GM12874 (cell line): Measurements from ENCODE around the gene MYH7B.

Experiments
- TF ChIP-seq, protein P1 (sequence below): IDR thresholded peaks from 2 replicates; pipeline ENCODE4 v1.5.1; 2011; ENCODE audit warnings: low read depth, mild to moderate bottlenecking, control low read depth, low read length, moderate library complexity; ENCODE audit not compliant: insufficient read depth

MYH7B gene

DNA sequence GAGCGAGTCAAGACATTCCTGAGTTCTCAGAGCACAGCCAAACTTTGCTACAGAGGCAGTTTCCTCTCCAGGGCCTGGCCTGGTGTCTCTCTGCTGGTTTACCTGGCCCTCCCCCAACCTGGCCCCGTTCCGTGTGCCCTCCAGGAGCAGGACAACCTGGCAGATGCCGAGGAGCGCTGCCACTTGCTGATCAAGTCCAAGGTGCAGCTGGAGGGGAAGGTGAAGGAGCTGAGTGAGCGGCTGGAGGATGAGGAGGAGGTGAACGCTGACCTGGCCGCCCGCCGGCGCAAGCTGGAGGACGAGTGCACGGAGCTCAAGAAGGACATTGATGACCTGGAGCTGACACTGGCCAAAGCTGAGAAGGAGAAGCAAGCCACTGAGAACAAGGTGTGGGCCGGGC is 39.5 kb downstream of the MYH7B start:
- TF ChIP-seq, protein P1, sequence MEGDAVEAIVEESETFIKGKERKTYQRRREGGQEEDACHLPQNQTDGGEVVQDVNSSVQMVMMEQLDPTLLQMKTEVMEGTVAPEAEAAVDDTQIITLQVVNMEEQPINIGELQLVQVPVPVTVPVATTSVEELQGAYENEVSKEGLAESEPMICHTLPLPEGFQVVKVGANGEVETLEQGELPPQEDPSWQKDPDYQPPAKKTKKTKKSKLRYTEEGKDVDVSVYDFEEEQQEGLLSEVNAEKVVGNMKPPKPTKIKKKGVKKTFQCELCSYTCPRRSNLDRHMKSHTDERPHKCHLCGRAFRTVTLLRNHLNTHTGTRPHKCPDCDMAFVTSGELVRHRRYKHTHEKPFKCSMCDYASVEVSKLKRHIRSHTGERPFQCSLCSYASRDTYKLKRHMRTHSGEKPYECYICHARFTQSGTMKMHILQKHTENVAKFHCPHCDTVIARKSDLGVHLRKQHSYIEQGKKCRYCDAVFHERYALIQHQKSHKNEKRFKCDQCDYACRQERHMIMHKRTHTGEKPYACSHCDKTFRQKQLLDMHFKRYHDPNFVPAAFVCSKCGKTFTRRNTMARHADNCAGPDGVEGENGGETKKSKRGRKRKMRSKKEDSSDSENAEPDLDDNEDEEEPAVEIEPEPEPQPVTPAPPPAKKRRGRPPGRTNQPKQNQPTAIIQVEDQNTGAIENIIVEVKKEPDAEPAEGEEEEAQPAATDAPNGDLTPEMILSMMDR, result no peak

DNA sequence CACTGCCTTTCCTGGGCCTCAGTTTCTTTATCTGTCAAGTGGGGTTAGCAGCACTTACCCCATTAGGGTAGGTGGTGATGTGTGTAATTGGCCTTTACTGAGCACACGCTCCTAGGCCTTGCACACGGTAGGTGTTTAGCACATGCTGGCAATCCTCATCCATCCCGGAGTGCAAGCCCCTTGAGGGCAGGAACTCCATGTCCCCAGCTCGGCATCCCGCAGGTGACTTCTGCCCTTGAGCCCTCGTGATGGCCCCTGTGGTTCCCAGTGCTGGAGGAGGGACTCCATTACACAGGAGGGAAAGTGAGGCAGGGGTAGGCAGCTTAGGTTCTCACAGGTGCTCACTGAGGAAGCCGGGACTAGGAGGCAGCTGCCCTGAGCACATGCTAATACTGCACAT is 40.0 kb downstream of the MYH7B start:
- TF ChIP-seq, protein P1, result no peak

DNA sequence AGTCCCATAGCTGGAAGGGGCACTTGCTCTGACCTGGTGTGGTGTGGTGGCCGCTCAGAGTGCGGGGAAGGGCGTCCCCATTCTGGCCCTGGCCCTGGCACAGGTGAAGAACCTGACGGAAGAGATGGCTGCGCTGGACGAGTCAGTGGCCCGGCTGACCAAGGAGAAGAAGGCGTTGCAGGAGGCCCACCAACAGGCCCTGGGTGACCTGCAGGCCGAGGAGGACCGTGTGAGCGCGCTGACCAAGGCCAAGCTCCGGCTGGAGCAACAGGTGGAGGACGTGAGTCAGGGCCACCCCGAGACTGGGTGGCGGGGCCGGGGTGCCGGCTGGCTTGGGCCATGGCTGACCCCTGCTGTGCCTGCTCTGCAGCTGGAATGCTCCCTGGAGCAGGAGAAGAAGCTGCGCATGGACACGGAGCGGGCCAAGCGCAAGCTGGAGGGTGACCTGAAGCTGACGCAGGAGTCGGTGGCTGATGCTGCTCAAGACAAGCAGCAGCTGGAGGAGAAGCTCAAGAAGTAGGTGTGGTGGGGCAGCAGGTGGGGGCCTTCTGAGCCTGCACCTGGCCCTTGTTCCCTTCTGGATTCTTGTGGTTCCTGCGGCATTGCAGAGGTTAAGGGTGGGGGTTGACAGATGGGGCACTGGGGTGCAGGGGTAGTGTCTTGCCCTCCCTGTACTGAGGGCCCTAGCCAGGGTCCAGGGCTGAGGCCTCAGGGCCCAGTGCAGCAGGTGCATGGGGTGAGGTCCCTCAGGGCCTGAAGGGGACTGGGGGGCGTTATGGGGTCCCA is 40.8 kb downstream of the MYH7B start:
- TF ChIP-seq, protein P1, result no peak

DNA sequence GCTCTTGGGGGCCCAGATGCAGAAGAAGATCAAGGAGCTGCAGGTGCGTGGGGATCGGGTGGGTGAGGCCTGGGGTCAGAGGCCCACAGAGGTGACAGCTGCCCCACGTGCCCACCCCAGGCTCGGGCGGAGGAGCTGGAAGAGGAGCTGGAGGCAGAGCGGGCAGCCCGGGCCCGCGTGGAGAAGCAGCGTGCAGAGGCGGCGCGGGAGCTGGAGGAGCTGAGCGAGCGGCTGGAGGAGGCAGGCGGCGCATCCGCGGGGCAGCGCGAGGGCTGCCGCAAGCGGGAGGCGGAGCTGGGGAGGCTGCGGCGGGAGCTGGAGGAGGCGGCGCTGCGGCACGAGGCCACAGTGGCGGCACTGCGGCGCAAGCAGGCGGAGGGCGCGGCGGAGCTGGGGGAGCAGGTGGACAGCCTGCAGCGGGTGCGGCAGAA is 41.5 kb downstream of the MYH7B start:
- TF ChIP-seq, protein P1, result no peak

- TF ChIP-seq, protein P1, result no peak
Measured at GRCh38 chr20:34997774-34998173, 42.1 kb downstream of the MYH7B start.

DNA sequence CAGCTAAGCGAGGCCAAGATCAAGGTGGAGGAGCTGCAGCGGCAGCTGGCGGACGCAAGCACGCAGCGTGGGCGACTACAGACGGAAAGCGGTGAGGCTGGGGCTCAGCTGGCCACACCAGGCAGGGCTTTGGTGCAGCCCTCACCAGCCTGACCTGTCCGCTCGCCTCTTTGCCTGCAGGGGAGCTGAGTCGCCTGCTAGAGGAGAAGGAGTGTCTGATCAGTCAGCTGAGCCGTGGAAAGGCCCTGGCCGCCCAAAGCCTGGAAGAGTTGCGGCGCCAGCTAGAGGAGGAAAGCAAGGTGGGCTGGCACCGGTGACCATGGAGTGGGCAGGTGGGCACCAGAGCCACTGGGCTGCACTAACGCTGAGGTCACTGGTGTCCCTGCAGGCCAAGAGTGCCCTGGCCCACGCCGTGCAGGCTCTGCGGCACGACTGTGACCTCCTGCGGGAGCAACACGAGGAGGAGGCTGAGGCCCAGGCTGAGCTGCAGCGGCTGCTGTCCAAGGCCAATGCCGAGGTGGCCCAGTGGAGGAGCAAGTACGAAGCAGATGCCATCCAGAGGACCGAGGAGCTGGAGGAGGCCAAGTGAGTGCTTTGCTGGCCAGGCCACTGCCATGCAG is 42.8 kb downstream of the MYH7B start:
- TF ChIP-seq, protein P1, result no peak

DNA sequence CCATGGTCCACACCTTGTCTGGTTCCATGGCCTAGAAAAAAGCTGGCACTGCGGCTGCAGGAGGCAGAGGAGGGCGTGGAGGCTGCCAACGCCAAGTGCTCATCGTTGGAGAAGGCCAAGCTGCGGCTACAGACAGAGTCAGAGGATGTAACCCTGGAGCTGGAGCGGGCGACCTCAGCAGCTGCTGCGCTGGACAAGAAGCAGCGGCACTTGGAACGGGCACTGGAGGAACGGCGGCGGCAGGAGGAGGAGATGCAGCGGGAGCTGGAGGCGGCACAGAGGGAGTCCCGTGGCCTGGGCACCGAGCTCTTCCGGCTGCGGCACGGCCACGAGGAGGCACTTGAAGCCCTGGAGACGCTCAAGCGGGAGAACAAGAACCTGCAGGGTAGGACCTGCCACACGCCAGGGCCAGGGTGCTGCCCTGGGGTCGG is 43.4 kb downstream of the MYH7B start:
- TF ChIP-seq, protein P1, result no peak
